ENCODE data around the gene CAMK1D.
A peak's percentile ranks its signal among the peaks of the same experiment; 100 is the strongest.
"Not testable (repeated sequence)": the region's sequence is repeated elsewhere in the genome, so short reads cannot be mapped to it uniquely, and the experiment has no call there.

The CAMK1D gene

GRCh38 chr10:12348870-12349628 lies at the start of gene CAMK1D:
Gene CAMK1D (plus strand): TSS chr10:12349547.
- DNase-seq: peak; percentile 66

GRCh38 chr10:12301036-12301435 lies 48.3 kb upstream of the CAMK1D start:
- DNase-seq: not testable (repeated sequence)

- DNase-seq: no peak
Observed at GRCh38 chr10:12308057-12308456, 41.3 kb upstream of the CAMK1D start.

GRCh38 chr10:12308736-12309375 lies 40.5 kb upstream of the CAMK1D start:
- no peak for DNase-seq

GRCh38 chr10:12309783-12310182 lies 39.6 kb upstream of the CAMK1D start:
- not testable (repeated sequence) for DNase-seq

GRCh38 chr10:12314836-12315235 lies 34.5 kb upstream of the CAMK1D start:
- DNase-seq: no peak

GRCh38 chr10:12319076-12319475 lies 30.3 kb upstream of the CAMK1D start:
- no peak for DNase-seq

GRCh38 chr10:12320892-12321291 lies 28.5 kb upstream of the CAMK1D start:
- DNase-seq: no peak

GRCh38 chr10:12321641-12322040 lies 27.7 kb upstream of the CAMK1D start:
- DNase-seq: no peak

- DNase-seq: no peak
Observed at GRCh38 chr10:12322583-12323131, 26.7 kb upstream of the CAMK1D start.

- DNase-seq: no peak
Observed at GRCh38 chr10:12324530-12324929, 24.8 kb upstream of the CAMK1D start.

GRCh38 chr10:12327074-12327473 lies 22.3 kb upstream of the CAMK1D start:
- DNase-seq: no peak

GRCh38 chr10:12327476-12327875 lies 21.9 kb upstream of the CAMK1D start:
- no peak for DNase-seq

GRCh38 chr10:12328312-12328711 lies 21.0 kb upstream of the CAMK1D start:
- DNase-seq: not testable (repeated sequence)

- peak; percentile 33 for DNase-seq
Observed at GRCh38 chr10:12332572-12333379, 16.6 kb upstream of the CAMK1D start.

- DNase-seq: peak; percentile 99
Observed at GRCh38 chr10:12333380-12334185, 15.8 kb upstream of the CAMK1D start.

- no peak for DNase-seq
Observed at GRCh38 chr10:12334186-12334530, 15.2 kb upstream of the CAMK1D start.

- not testable (repeated sequence) for DNase-seq
Observed at GRCh38 chr10:12335169-12335568, 14.2 kb upstream of the CAMK1D start.

- no peak for DNase-seq
Observed at GRCh38 chr10:12337453-12338372, 11.6 kb upstream of the CAMK1D start.

- no peak for DNase-seq
Observed at GRCh38 chr10:12338981-12339380, 10.4 kb upstream of the CAMK1D start.

- DNase-seq: no peak
Observed at GRCh38 chr10:12340371-12340770, 9.0 kb upstream of the CAMK1D start.
